Stimulated activated CD8-positive, alpha-beta memory T cell treated with anti-CD3 and anti-CD28 coated beads, Interleukin-12 subunit alpha, Interleukin-12 subunit beta, amount 100 ng/mL, for 24 hours (primary cell): ENCODE results near the gene CFAP119.

ENCODE experiments used
- DNase-seq: peaks from one replicate; pipeline ENCODE4 v3.0.0-alpha.2; 2020; ENCODE audit errors: extremely low read depth

CFAP119 gene

GRCh38 chr16:30782486-30783279 lies 20.8 kb upstream of the CFAP119 start:
- DNase-seq, result no peak

- no peak for DNase-seq
These were observed 18.7 kb upstream of the CFAP119 start for GRCh38 chr16:30780549-30780948.

- no peak for DNase-seq
These were observed 18.2 kb upstream of the CFAP119 start for GRCh38 chr16:30780021-30780420.

GRCh38 chr16:30779596-30779995 lies 17.7 kb upstream of the CFAP119 start:
- no peak for DNase-seq

- no peak for DNase-seq
These were observed 16.8 kb upstream of the CFAP119 start for GRCh38 chr16:30778549-30779244.

GRCh38 chr16:30777591-30778297 lies 15.9 kb upstream of the CFAP119 start:
- DNase-seq, result no peak

- peak; percentile 35 for DNase-seq
These were observed 13.7 kb upstream of the CFAP119 start for GRCh38 chr16:30775392-30776188.

GRCh38 chr16:30775131-30775391 lies 13.2 kb upstream of the CFAP119 start:
- no peak for DNase-seq

- DNase-seq, result no peak
These were observed 12.7 kb upstream of the CFAP119 start for GRCh38 chr16:30774367-30775130.

- DNase-seq, result no peak
These were observed 12.0 kb upstream of the CFAP119 start for GRCh38 chr16:30773826-30774225.

GRCh38 chr16:30771726-30772125 lies 9.9 kb upstream of the CFAP119 start:
- no peak for DNase-seq

- no peak for DNase-seq
These were observed 7.7 kb upstream of the CFAP119 start for GRCh38 chr16:30769379-30770089.

GRCh38 chr16:30768583-30769181 lies 6.8 kb upstream of the CFAP119 start:
- no peak for DNase-seq

- DNase-seq, result no peak
These were observed 6.1 kb upstream of the CFAP119 start for GRCh38 chr16:30767767-30768465.

GRCh38 chr16:30766933-30767284 lies 5.0 kb upstream of the CFAP119 start:
- DNase-seq, result no peak

- DNase-seq, result no peak
These were observed 4.5 kb upstream of the CFAP119 start for GRCh38 chr16:30766206-30766932.

- no peak for DNase-seq
These were observed 3.1 kb upstream of the CFAP119 start for GRCh38 chr16:30764816-30765465.

- DNase-seq, result no peak
These were observed 2.2 kb upstream of the CFAP119 start for GRCh38 chr16:30764086-30764485.
